Endothelial cell of umbilical vein (primary cell): Measurements from ENCODE around the gene STRA8. TPM values are rescaled to one million over a fixed set of nuclear protein-coding genes. Genes with fewer than 3 reads are reported as not detected.

Experiments used
- BruUV-seq: library from RNA; stranded (reverse); fragments of 400-500 nt; replicated peaks from 2 replicates; lab custom pipeline; 2021; lab: Mats Ljungman, UMichigan
- CTCF ChIA-PET: fragments of 300-600, 350-600 bp; sonication (Branson Sonifier 250); formaldehyde crosslinking; loops from one replicate; lab custom pipeline; 2021; ENCODE audit warnings: antibody characterized with exemption, inconsistent platforms; lab: Charles Lee
- POLR2A ChIA-PET: fragments of 300-600, 350-600 bp; sonication (Branson Sonifier 250); formaldehyde crosslinking; loops from one replicate; lab custom pipeline; 2021; ENCODE audit warnings: antibody characterized with exemption, inconsistent platforms; lab: Charles Lee
- DNase-seq: peaks from one replicate; pipeline ENCODE4 v3.0.0-alpha.2; 2011; ENCODE audit warnings: low read depth, low spot score
- FAIRE-seq: peaks from 2 replicates; lab custom pipeline; 2011; peaks lifted over from hg19 to GRCh38; lab: Jason Lieb, UNC
- H2AFZ ChIP-seq: 2 replicates; pipeline ENCODE4 v1.6.0; 2012; ENCODE audit warnings: low read depth, low read length, control low read depth, inconsistent platforms
- H3K27ac ChIP-seq: 2 replicates; pipeline ENCODE4 v1.5.1; 2011; ENCODE audit warnings: low read depth, mild to moderate bottlenecking, control low read depth, low read length, moderate library complexity; ENCODE audit not compliant: insufficient read depth
- H3K27me3 ChIP-seq, 2 experiments: 2 replicates each; pipeline versions ENCODE4 v1.6.0 to v1.6.1; 2011; ENCODE audit warnings: low read length in 2 of 2, mixed read lengths in 1 of 2; ENCODE audit not compliant: control insufficient read depth in 2 of 2, insufficient read depth in 2 of 2
- H3K36me3 ChIP-seq, 2 experiments: 2 replicates in 1 of 2; 3 replicates in 1 of 2; pipeline ENCODE4 v1.5.1; 2011; ENCODE audit warnings: low read length in 2 of 2, mild to moderate bottlenecking in 1 of 2, moderate library complexity in 1 of 2; ENCODE audit not compliant: control insufficient read depth in 2 of 2, insufficient read depth in 2 of 2; ENCODE audit errors: extremely low read depth in 1 of 2
- H3K4me1 ChIP-seq: 3 replicates; pipeline ENCODE4 v1.5.1; 2011; ENCODE audit warnings: mild to moderate bottlenecking, low read length; ENCODE audit not compliant: control insufficient read depth, insufficient read depth; ENCODE audit errors: extremely low read depth
- H3K4me2 ChIP-seq: 2 replicates; pipeline ENCODE4 v1.6.1; 2011; ENCODE audit warnings: low read length, control low read depth, mixed read lengths; ENCODE audit not compliant: insufficient read depth
- H3K4me3 ChIP-seq, 3 experiments: fragments of 200-600 bp in 1 of 3; sonication (generic), shearing (Covaris generic) in 1 of 3; replicated peaks in 1 of 3; 2 replicates each; pipeline ENCODE4 v1.5.1; 2011 to 2016; ENCODE audit warnings: control low read depth in 3 of 3, low read length in 3 of 3, mild to moderate bottlenecking in 2 of 3, inconsistent platforms in 1 of 3, low read depth in 1 of 3, moderate library complexity in 1 of 3; ENCODE audit not compliant: insufficient read depth in 1 of 3
- H3K79me2 ChIP-seq: 2 replicates; pipeline ENCODE4 v1.6.0; 2012; ENCODE audit warnings: low read length, inconsistent platforms; ENCODE audit not compliant: control insufficient read depth, insufficient read depth
- H3K9ac ChIP-seq: replicated peaks from 2 replicates; pipeline ENCODE3; 2011; ENCODE audit warnings: low read length, control low read depth; ENCODE audit not compliant: insufficient read depth; ENCODE audit errors: extremely low read depth
- H3K9me1 ChIP-seq: replicated peaks from 3 replicates; pipeline ENCODE4 v1.6.0; 2011; ENCODE audit warnings: mild to moderate bottlenecking, low read length; ENCODE audit not compliant: control insufficient read depth, insufficient read depth; ENCODE audit errors: extremely low read depth
- H3K9me3 ChIP-seq: replicated peaks from 2 replicates; pipeline ENCODE4 v1.5.1; 2012; ENCODE audit warnings: low read length, inconsistent platforms; ENCODE audit not compliant: control insufficient read depth, insufficient read depth
- H4K20me1 ChIP-seq: replicated peaks from 2 replicates; pipeline ENCODE3; 2011; ENCODE audit warnings: mild to moderate bottlenecking, low read length; ENCODE audit not compliant: control insufficient read depth, insufficient read depth; ENCODE audit errors: extremely low read depth
- CTCF ChIP-seq, 2 donors: IDR thresholded peaks; 1 replicate in 1 of 2; 2 replicates in 1 of 2; pipeline ENCODE4 v1.5.1; 2011; ENCODE audit warnings: low read length in 2 of 2, mild to moderate bottlenecking in 2 of 2, moderate library complexity in 2 of 2, control low read depth in 1 of 2, inconsistent platforms in 1 of 2, low read depth in 1 of 2; ENCODE audit not compliant: insufficient read depth in 1 of 2; ENCODE audit errors: extremely low read depth in 1 of 2
- FOS ChIP-seq: IDR thresholded peaks from 2 replicates; pipeline ENCODE4 v1.6.1; 2011; ENCODE audit warnings: mild to moderate bottlenecking, low read length, moderate library complexity, borderline replicate concordance; ENCODE audit not compliant: insufficient read depth
- GATA2 ChIP-seq: IDR thresholded peaks from 2 replicates; pipeline ENCODE4 v1.7.0; 2011; ENCODE audit warnings: low read depth, mild to moderate bottlenecking, moderate library complexity, mixed read lengths, low read length; ENCODE audit not compliant: insufficient read length, insufficient read depth
- JUN ChIP-seq: IDR thresholded peaks from 2 replicates; pipeline ENCODE4 v1.6.1; 2011; ENCODE audit warnings: borderline replicate concordance, low read depth; ENCODE audit not compliant: insufficient read length, insufficient read depth
- MAX ChIP-seq: IDR thresholded peaks from 2 replicates; pipeline ENCODE4 v1.6.1; 2011; ENCODE audit not compliant: insufficient read depth, insufficient read length
- MYC ChIP-seq: IDR thresholded peaks from one replicate; pipeline ENCODE4 v1.6.1; 2011; ENCODE audit warnings: mild to moderate bottlenecking, low read depth, low read length
- POLR2A ChIP-seq: IDR thresholded peaks from 2 replicates; pipeline ENCODE4 v1.6.1; 2012; ENCODE audit warnings: low read depth, mild to moderate bottlenecking, control low read depth, low read length
- POLR2AphosphoS5 ChIP-seq: IDR thresholded peaks from 2 replicates; pipeline ENCODE4 v1.6.1; 2012; ENCODE audit warnings: low read depth, mild to moderate bottlenecking, control low read depth, low read length, moderate library complexity; ENCODE audit not compliant: insufficient read depth
- dilution Hi-C: fragments of 300-500 bp; cut with MboI; formaldehyde crosslinking; loops from one replicate; pipeline ENCODE4 v1.15.0; 2019; ENCODE audit warnings: low sequenced_read_pairs; ENCODE audit not compliant: extremely low pct_ligation_motif_present
- intact Hi-C: fragments of 100-400 bp; cut with micrococcal nuclease; formaldehyde crosslinking; loops from one replicate; pipeline ENCODE4 v1.10.0; 2022
- polyA plus RNA-seq, 4 experiments: library from polyadenylated mRNA; depleted of rRNA in 3 of 4; stranded (reverse) in 3 of 4; unstranded in 1 of 4; fragments of >200 nt; gene quantifications; 2 replicates each; pipeline versions ENCODE4 v1.2.1 to v1.2.3, GENCODE V29; 2011 to 2012; ENCODE audit warnings: missing spikeins in 1 of 4
- total RNA-seq: library from RNA; stranded (reverse); gene quantifications from 2 replicates; pipeline ENCODE4 v1.2.3, GENCODE V29; 2021

Gene STRA8
- total and polyA plus RNA-seq, 2 donors (not counting 3 experiments of a cell fraction or from before 2014, with no cell fraction given), result not detected

GRCh38 chr7:135269921-135270320 is 36.3 kb downstream of the STRA8 start:
- intact Hi-C loops, result no loop called here
- H3K4me1 ChIP-seq, result no peaks in the 10 kb centered on the region
- H3K4me3 ChIP-seq, result no peak overlapping the region
- ChIA-PET POLR2A (no interaction called here), CTCF (interaction anchor here (0.6 kb wide), 1 partner anchor 1591 kb away, joined by 3 read pairs; no protein-coding TSS in a partner anchor)
- TF ChIP-seq MYC, result no peak
- TF ChIP-seq POLR2AphosphoS5, result no peak
- TF ChIP-seq CTCF (IDR thresholded peaks at IDR 0.05; ENCODE audit: extremely low read depth in 1 of 2, insufficient read depth in 1 of 2, low read depth in 1 of 2, low read length in 2 of 2), result no peak
- no peak for TF ChIP-seq POLR2A
- no peak for TF ChIP-seq FOS
- no peak for TF ChIP-seq MAX
- TF ChIP-seq GATA2, result no peak
- TF ChIP-seq JUN, result no peak
- H3K27ac ChIP-seq, result no peak overlapping the region
- H3K27me3 ChIP-seq, result peaks cover 5 to 6% of the 10 kb centered on the region in 2 experiments
- H3K79me2 ChIP-seq, result no peaks in the 10 kb centered on the region
- H3K4me2 ChIP-seq, result no peak overlapping the region
- no peak overlapping the region for H2AFZ ChIP-seq
- H3K9ac ChIP-seq, result no peak overlapping the region
- FAIRE-seq (no peak), DNase-seq (no peak)
- no peaks in the 10 kb centered on the region for H3K36me3 ChIP-seq
- H3K9me1 ChIP-seq, result no peaks in the 10 kb centered on the region
- BruUV-seq, result no TSS peak
- dilution Hi-C loops, result no loop called here
- H4K20me1 ChIP-seq, result no peaks in the 10 kb centered on the region
- H3K9me3 ChIP-seq, result no peaks in the 10 kb centered on the region
